Measurements from ENCODE around the gene FAHD2A. TPM values are rescaled to one million over a fixed set of nuclear protein-coding genes. Genes with fewer than 3 reads are reported as not detected.

Gene FAHD2A
- 48.1 and 51.0 TPM in 2 replicates for total RNA-seq (2014; rRNA removed; shearing (Covaris generic))
- polyA plus RNA-seq (2016; fragmentation: Nextera tagmentation; extraction: Ambion mirVana): 26.8 and 27.6 TPM in 2 replicates
- long read RNA-seq, full-length matches to known transcripts: 37 of 53 reads
- long read RNA-seq, partial matches to known transcripts: 0 of 53 reads
- long read RNA-seq, other reads (novel, unspliced or antisense): 16 of 53 reads

- Mint-ChIP-seq H3K4me1 (peaks cover 11% of the 10 kb centered on the region; the same call in 2 of the 3 replicates), H3K27me3 (ENCODE audit: insufficient read depth, low read depth, poor library complexity) (peaks cover 10% of the 10 kb centered on the region), H3K36me3 (ENCODE audit: low read depth) (no peaks in the 10 kb centered on the region), H3K4me3 (peak within 1 kb of the TSS; percentile 98), H3K27ac (peak within 1 kb of the TSS; percentile 98), H3K9me3 (no peaks in the 10 kb centered on the region)
- peak within 1 kb of the TSS; percentile 93 for H3K4me2 ChIP-seq
- peak; percentile 96 for ATAC-seq
- no peaks in the 10 kb centered on the region; the same call in 1 of the 2 replicates for H3K4me1 ChIP-seq (ENCODE audit: insufficient read depth)
- H3K27me3 ChIP-seq (ENCODE audit: insufficient read depth): peaks cover 7% of the 10 kb centered on the region
- H3K27ac ChIP-seq (ENCODE audit: low read depth): no peak within 1 kb of the TSS
- peak within 1 kb of the TSS; percentile 94 for H3K4me3 ChIP-seq
- no peaks in the 10 kb centered on the region for H3F3A ChIP-seq (replicated peaks; ENCODE audit: low read depth)
- H3K79me2 ChIP-seq (replicated peaks; ENCODE audit: insufficient read depth): peaks cover 15% of the 10 kb centered on the region
- H3K9me2 ChIP-seq (ENCODE audit: insufficient read depth): no peaks in the 10 kb centered on the region
- TF ChIP-seq POLR2AphosphoS5 (IDR thresholded peaks at IDR 0.05; ENCODE audit: low read depth) (peak; percentile 89), JUNB (IDR thresholded peaks at IDR 0.05; ENCODE audit: unreplicated experiment) (no peak), NANOG (IDR thresholded peaks at IDR 0.05; ENCODE audit: borderline replicate concordance) (no peak), CREB1 (CRISPR knock-in tag; IDR thresholded peaks at IDR 0.05; ENCODE audit: low read depth) (peak; percentile 99)
- peaks cover 8% of the 10 kb centered on the region for H4K20me1 ChIP-seq (replicated peaks; ENCODE audit: insufficient read depth)
- peak; percentile 96 for DNase-seq (ENCODE audit: low spot score)
- H2AFZ ChIP-seq: peak within 1 kb of the TSS; percentile 99
- H3K36me3 ChIP-seq (ENCODE audit: insufficient read depth): no peaks in the 10 kb centered on the region
These were observed at the start of gene FAHD2A for GRCh38 chr2:95402370-95403203. Gene FAHD2A, plus strand, starts transcription at chr2:95402708. Its CDS starts 2,851 bp downstream, at chr2:95405559.

GRCh38 chr2:95353055-95353575 is 49.4 kb upstream of the FAHD2A start:
- H3K27me3 ChIP-seq (ENCODE audit: insufficient read depth): peaks cover 8% of the 10 kb centered on the region
- Mint-ChIP-seq H3K4me1 (no peaks in the 10 kb centered on the region), H3K9me3 (peaks cover 8% of the 10 kb centered on the region; the same call in 2 of the 3 replicates), H3K4me3 (no peak overlapping the region), H3K27me3 (ENCODE audit: insufficient read depth, low read depth, poor library complexity) (peaks cover 10% of the 10 kb centered on the region), H3K36me3 (ENCODE audit: low read depth) (no peaks in the 10 kb centered on the region), H3K27ac (no peak overlapping the region)
- no peaks in the 10 kb centered on the region for H3K9me2 ChIP-seq (ENCODE audit: insufficient read depth)
- no peaks in the 10 kb centered on the region for H3F3A ChIP-seq (replicated peaks; ENCODE audit: low read depth)
- H3K27ac ChIP-seq (ENCODE audit: low read depth): no peak overlapping the region
- H3K79me2 ChIP-seq (replicated peaks; ENCODE audit: insufficient read depth): no peaks in the 10 kb centered on the region
- no peak overlapping the region for H3K4me2 ChIP-seq
- ATAC-seq (no peak), DNase-seq (ENCODE audit: low spot score) (no peak)
- H3K4me3 ChIP-seq: no peak overlapping the region
- no peaks in the 10 kb centered on the region for H3K4me1 ChIP-seq (ENCODE audit: insufficient read depth)
- no peaks in the 10 kb centered on the region for H4K20me1 ChIP-seq (replicated peaks; ENCODE audit: insufficient read depth)
- no peak overlapping the region for H2AFZ ChIP-seq
- H3K36me3 ChIP-seq (ENCODE audit: insufficient read depth): no peaks in the 10 kb centered on the region
- TF ChIP-seq CTCF (conservative IDR thresholded peaks at IDR 0.05; ENCODE audit: low read depth in 2 of 2) (no peak), CREB1 (CRISPR knock-in tag; IDR thresholded peaks at IDR 0.05; ENCODE audit: low read depth) (no peak), EZH2 (IDR thresholded peaks at IDR 0.05; ENCODE audit: low read depth, unreplicated experiment) (no peak), EZH2phosphoT487 (IDR thresholded peaks at IDR 0.05; ENCODE audit: unreplicated experiment) (no peak), ETS1 (IDR thresholded peaks at IDR 0.05) (no peak), STAT1 (IDR thresholded peaks at IDR 0.05; ENCODE audit: unreplicated experiment) (no peak), ZNF331 (CRISPR knock-in tag; IDR thresholded peaks at IDR 0.05; ENCODE audit: low read depth) (no peak), NANOG (IDR thresholded peaks at IDR 0.05; ENCODE audit: borderline replicate concordance) (no peak), ZNF114 (CRISPR knock-in tag; IDR thresholded peaks at IDR 0.05) (no peak), REST (IDR thresholded peaks at IDR 0.05; ENCODE audit: unreplicated experiment) (no peak), JUNB (IDR thresholded peaks at IDR 0.05; ENCODE audit: unreplicated experiment) (no peak), POLR2AphosphoS5 (IDR thresholded peaks at IDR 0.05; ENCODE audit: low read depth) (no peak)

All from GM23338 (cell line).